ENCODE data around the gene SMCR8. TPM values are rescaled to one million over a fixed set of nuclear protein-coding genes. Genes with fewer than 3 reads are reported as not detected.

The SMCR8 gene
- total RNA-seq, 1 experiment from 2014 or later, result 10.9 TPM

GRCh38 chr17:18339933-18340332, 24.8 kb downstream of the SMCR8 start:
- TF ChIP-seq CTCF (IDR thresholded peaks at IDR 0.05; ENCODE audit: unreplicated experiment), result no peak
- Mint-ChIP-seq H3K27ac (ENCODE audit: low read depth, unreplicated experiment) (peak overlapping the region; percentile 35), H3K4me3 (ENCODE audit: unreplicated experiment) (no peak overlapping the region), H3K36me3 (ENCODE audit: insufficient read depth, unreplicated experiment) (peaks cover 70% of the 10 kb centered on the region), H3K9me3 (ENCODE audit: unreplicated experiment) (no peaks in the 10 kb centered on the region), H3K27me3 (ENCODE audit: insufficient read depth, unreplicated experiment) (no peaks in the 10 kb centered on the region), H3K4me1 (ENCODE audit: insufficient read depth, unreplicated experiment) (no peaks in the 10 kb centered on the region)
- no peak for DNase-seq (ENCODE audit: unreplicated experiment)
- ChIA-PET CTCF (interaction anchor here (0.6 kb wide), 2 partner anchors 20 to 120 kb away, joined by 3 read pairs; no protein-coding TSS in a partner anchor), POLR2A (interaction anchor here (1.0 kb wide), 1 partner anchor 11 kb away, joined by 3 read pairs; no protein-coding TSS in a partner anchor)
- intact Hi-C loops (cut with micrococcal nuclease), result no loop called here
- no TSS peak for BruUV-seq (replicated peaks)

GRCh38 chr17:18344021-18344420, 28.9 kb downstream of the SMCR8 start:
- peaks cover 78% of the 10 kb centered on the region for H3K36me3 Mint-ChIP-seq (ENCODE audit: insufficient read depth, unreplicated experiment)
- H3K9me3 Mint-ChIP-seq (ENCODE audit: unreplicated experiment), result no peaks in the 10 kb centered on the region
- no peaks in the 10 kb centered on the region for H3K4me1 Mint-ChIP-seq (ENCODE audit: insufficient read depth, unreplicated experiment)
- peak overlapping the region; percentile 42 for H3K27ac Mint-ChIP-seq (ENCODE audit: low read depth, unreplicated experiment)
- DNase-seq (ENCODE audit: unreplicated experiment), result no peak
- no peak for TF ChIP-seq CTCF (IDR thresholded peaks at IDR 0.05; ENCODE audit: unreplicated experiment)
- CTCF ChIA-PET, result interaction anchor here (0.7 to 1.2 kb wide), 2 partner anchors 16 to 375 kb away, joined by 3 read pairs; no protein-coding TSS in a partner anchor
- intact Hi-C loops (cut with micrococcal nuclease), result no loop called here
- H3K27me3 Mint-ChIP-seq (ENCODE audit: insufficient read depth, unreplicated experiment), result no peaks in the 10 kb centered on the region
- POLR2A ChIA-PET, result no interaction called here
- no peak overlapping the region for H3K4me3 Mint-ChIP-seq (ENCODE audit: unreplicated experiment)
- BruUV-seq (replicated peaks), result no TSS peak

- intact Hi-C loops (cut with micrococcal nuclease), result no loop called here
- Mint-ChIP-seq H3K4me1 (ENCODE audit: insufficient read depth, unreplicated experiment) (peaks cover 10% of the 10 kb centered on the region), H3K36me3 (ENCODE audit: insufficient read depth, unreplicated experiment) (peaks cover 68% of the 10 kb centered on the region), H3K27me3 (ENCODE audit: insufficient read depth, unreplicated experiment) (no peaks in the 10 kb centered on the region), H3K4me3 (ENCODE audit: unreplicated experiment) (no peak overlapping the region), H3K27ac (ENCODE audit: low read depth, unreplicated experiment) (no peak overlapping the region), H3K9me3 (ENCODE audit: unreplicated experiment) (no peaks in the 10 kb centered on the region)
- no peak for DNase-seq (ENCODE audit: unreplicated experiment)
- CTCF ChIA-PET, result no interaction called here
- BruUV-seq (replicated peaks), result no TSS peak
- no peak for TF ChIP-seq CTCF (IDR thresholded peaks at IDR 0.05; ENCODE audit: unreplicated experiment)
- POLR2A ChIA-PET, result interaction anchor here (2.4 kb wide), 1 partner anchor 9 kb away, joined by 10 read pairs; the partner anchor contains the start of gene SHMT1
Observed at GRCh38 chr17:18353541-18353940, 38.4 kb downstream of the SMCR8 start.

- Mint-ChIP-seq H3K4me3 (ENCODE audit: unreplicated experiment) (peak overlapping the region; percentile 40), H3K27ac (ENCODE audit: low read depth, unreplicated experiment) (peak overlapping the region; percentile 80), H3K36me3 (ENCODE audit: insufficient read depth, unreplicated experiment) (peaks cover 77% of the 10 kb centered on the region), H3K4me1 (ENCODE audit: insufficient read depth, unreplicated experiment) (peaks cover 10% of the 10 kb centered on the region), H3K27me3 (ENCODE audit: insufficient read depth, unreplicated experiment) (no peaks in the 10 kb centered on the region), H3K9me3 (ENCODE audit: unreplicated experiment) (no peaks in the 10 kb centered on the region)
- DNase-seq (ENCODE audit: unreplicated experiment), result peak; percentile 63
- intact Hi-C loops (cut with micrococcal nuclease), result no loop called here
- BruUV-seq (replicated peaks), result no TSS peak
- ChIA-PET POLR2A (interaction anchor here (0.6 to 1.1 kb wide), 4 partner anchors 12 to 245 kb away, joined by 3 to 5 read pairs (median 3); partner anchors contain the start of gene ALKBH5), CTCF (no interaction called here)
- TF ChIP-seq CTCF (IDR thresholded peaks at IDR 0.05; ENCODE audit: unreplicated experiment), result no peak
Observed at GRCh38 chr17:18356624-18357023, 41.5 kb downstream of the SMCR8 start.

Measured in MCF 10A (cell line).